GM18511 (cell line): ENCODE measurements around the gene BUB1B.
"Not testable (repeated sequence)": the region's sequence is repeated elsewhere in the genome, so short reads cannot be mapped to it uniquely, and the experiment has no call there.

ENCODE experiments used
- ATAC-seq: cut with Tn5 transposase; IDR thresholded peaks from one replicate; pipeline ENCODE4 v1.9.1; 2021; ENCODE audit warnings: mild to moderate bottlenecking, moderate library complexity; ENCODE audit not compliant: unreplicated experiment

BUB1B gene

DNA sequence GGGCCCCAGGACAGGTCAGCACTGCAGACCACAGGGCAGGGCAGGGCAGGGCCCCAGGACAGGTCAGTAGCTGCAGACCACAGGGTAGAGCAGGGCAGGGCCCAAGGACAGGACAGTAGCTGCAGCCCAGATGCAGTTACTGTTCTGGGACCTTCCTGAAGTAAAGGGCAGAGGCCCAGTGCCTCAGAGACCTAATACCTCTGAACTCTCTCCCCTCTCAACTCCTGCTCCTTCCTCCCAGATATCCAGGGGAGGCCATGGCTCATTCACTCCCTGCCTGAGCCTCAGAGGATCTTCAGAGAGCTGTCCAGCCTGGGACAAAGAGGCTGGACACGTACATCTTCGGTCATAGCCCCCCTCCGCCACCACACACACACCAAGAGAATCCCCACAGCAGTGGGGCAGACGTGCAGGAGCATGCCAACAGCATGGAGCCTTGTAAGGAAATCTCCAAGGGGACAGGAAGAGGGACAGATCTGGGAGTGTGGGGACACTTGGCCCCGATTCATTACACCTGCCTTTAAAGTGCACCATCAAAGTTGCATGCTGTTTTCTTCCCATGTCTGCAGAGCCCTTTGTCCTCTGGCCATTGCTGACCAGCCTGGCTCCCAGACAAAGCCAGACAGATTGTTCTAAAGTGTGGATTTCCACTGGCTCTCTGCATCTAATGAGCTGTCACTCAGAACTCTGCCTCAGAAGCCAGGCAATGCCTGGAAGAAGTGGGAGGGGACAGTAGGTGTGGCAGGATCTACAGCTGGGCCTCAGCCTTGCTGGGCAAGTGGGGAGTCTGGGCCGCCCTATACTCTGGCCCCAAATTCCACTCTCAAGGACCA lies 24.2 kb upstream of the BUB1B start:
- no peak for ATAC-seq

GRCh38 chr15:40137303-40138200 lies 23.3 kb upstream of the BUB1B start:
- ATAC-seq = no peak

GRCh38 chr15:40138201-40138570 lies 22.7 kb upstream of the BUB1B start:
- not testable (repeated sequence) for ATAC-seq

DNA sequence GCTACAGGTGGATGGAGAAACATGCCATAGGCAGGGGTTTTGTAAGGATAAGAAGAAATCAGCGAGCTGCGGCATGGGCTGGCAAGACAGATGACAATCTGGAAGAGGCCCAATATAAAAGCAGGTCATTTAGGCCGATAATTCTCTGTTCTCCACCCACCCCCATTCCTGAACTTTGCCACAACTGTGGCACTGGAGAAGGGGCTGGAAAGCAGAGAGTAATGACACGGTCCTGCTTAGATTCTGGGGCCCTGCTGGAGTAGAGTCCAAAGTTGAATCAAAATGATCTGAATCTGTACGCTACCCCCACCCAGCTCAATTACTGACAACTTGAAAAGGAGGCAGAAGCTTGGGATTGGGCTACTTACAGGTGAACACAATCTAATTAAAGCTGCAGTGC lies 18.4 kb upstream of the BUB1B start:
- ATAC-seq = no peak

DNA sequence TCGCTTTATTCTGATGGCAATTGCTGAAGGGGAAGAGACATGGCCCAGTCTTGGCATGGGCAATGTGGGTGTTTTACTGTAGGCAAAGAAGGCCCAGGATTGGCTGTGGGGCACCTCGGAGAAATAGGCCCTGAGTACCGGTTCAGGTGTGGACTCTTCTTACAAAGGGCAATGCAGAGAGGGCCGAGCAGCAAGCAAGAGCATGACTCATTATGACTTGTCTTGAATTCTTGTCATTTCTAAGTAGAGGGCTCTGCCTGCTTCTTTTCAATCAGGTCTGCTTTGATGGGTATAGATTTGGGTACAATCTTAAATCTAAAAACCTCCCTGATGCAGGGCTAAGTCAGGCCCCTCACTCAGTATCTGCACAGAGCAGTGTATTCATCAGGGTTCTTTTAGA lies 14.8 kb upstream of the BUB1B start:
- ATAC-seq = no peak

- ATAC-seq = no peak
Measured at GRCh38 chr15:40149339-40149738, 11.5 kb upstream of the BUB1B start.

GRCh38 chr15:40150163-40150925 lies 10.5 kb upstream of the BUB1B start:
- no peak for ATAC-seq

DNA sequence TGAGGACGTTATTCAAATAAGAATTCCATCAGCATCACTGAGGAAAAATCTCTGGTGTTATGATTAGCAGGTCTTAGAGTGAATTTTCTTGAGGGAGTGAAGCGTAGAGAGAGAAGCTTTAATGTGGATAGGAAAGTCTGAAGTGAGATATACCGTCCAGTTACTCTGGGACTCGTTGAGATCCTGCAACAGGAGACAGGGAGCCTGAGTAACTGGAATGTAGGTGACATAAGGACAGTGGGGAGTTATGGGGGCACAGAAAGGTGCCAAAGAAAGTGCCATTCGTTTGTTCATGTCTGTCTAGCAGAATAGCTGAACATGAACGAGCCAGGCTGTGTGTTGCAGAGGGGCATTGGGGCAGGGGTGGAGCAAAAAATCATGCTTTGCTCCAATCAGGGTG lies 9.4 kb upstream of the BUB1B start:
- no peak for ATAC-seq

DNA sequence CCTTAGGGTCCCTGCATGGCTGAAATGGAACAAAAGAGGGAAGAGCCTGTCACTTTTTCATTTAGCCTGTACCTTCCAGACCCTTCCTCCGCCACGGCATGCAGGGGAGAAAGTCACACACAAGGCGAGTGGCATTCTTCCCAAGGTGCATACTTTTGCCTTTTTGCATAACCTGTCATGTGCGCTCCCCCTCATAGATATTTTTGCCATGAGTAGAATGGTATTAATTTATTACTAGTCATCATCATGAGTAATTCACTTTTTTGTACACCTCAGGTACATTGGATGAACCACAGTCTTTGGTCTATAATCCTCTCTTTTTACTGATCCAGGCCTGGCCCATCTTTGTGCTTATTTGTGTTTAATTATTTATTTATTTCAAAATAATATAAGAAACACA lies 8.9 kb upstream of the BUB1B start:
- ATAC-seq = no peak

GRCh38 chr15:40154821-40155220 lies 6.0 kb upstream of the BUB1B start:
- not testable (repeated sequence) for ATAC-seq

DNA sequence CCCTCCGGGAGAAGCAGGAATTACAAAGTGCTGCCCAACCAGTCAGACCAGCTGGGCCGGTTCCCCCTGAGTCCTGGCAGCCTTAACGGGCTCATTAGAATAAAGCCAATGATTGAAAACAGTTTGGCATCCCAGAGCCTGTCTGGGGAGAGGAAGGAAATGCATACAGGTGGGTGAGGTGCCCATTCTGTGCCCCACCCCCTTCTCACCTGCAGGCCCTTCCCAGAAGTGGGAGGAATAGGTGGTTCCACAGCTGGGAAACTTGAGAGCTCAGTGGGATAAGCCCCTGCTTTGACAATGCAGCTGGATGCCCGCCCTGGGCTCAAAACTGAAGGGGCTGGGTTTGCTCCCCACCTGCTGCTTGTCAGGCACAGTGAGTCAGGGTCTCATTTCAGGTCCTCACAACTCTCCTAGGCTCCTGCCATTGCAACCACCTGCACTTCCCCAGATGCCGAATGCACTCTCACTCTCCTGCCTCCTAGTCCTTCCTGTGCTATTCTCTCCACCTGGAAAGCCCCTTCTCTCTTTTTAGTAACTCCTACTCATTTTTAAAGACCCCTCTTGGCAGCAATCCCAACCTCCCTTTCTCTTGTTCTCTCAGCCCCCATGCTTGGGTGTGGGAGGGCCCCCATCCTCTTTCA lies 5.5 kb upstream of the BUB1B start:
- ATAC-seq = no peak

GRCh38 chr15:40157778-40158447 lies 3.0 kb upstream of the BUB1B start:
- ATAC-seq = no peak

- no peak for ATAC-seq
Measured at GRCh38 chr15:40160021-40160420, 848 bp upstream of the BUB1B start.

DNA sequence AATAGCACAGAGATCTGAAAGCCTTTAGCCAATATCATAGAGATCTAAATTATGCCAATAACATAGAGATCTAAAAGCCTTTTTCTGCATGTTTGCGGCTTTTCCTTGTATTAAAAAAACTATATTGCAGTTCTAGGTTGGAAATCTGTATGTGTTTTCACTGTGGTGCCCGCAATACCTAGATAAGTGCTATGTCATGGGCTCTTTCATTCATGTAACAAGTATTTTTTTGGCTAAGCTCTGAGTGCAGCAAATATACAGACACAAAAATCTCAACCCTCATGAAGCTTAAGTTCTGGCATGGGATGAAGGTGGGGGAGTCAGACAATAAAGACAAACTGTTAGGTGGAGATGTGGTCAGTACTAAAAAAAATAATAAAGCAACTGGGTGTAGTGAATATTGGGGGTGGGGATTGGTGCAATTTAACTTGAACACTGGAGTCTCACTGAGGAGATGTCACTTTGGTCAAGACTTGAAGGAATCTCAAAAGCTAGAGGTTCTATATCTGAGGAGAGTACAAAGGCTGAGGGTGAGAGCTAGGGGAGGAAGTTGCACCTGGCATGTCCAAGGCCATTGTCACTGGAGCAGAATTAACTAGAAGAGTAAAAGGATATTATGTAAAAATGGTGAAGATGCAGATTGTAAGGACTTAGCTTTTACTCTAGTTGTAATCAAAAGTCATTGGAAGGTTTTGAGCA lies 973 bp downstream of the BUB1B start:
- no peak for ATAC-seq

DNA sequence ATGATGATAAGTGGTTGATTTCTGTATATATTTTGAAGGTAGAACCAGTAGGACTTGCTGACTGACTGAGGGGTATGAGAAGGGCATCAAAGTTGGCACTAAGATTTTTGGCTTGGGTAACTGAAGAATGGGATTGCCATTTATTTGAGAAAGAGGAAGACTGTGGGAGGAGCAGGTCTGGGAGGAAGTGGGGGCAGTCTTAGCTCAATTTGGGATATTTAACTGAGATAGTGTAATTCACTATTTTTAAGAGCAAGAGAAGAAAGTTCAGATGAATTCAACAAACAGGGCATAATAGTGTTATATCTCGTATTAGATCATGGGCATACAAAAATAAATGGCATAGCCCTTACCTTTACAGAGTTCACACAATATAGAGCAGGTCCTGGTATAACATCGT lies 1.7 kb downstream of the BUB1B start:
- ATAC-seq = no peak

- ATAC-seq = no peak
Measured at GRCh38 chr15:40163657-40164416, 3.0 kb downstream of the BUB1B start.

DNA sequence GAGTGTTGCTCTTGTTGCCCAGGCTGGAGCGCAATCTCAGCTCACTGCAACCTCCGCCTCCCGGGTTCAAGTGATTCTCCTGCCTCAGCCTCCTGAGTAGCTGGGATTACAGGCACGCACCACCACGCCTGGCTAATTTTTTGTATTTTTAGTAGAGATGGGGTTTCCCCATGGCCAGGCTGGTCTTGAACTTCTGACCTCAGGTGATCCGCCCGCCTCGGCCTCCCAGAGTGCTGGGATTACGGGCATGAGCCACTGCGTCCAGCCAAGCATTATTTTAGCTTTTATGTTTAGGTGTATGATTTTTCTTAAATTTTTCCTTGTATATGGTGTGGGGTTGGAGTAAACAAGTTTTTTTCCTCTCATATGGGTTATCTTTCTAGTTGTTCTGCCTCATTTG lies 6.5 kb downstream of the BUB1B start:
- ATAC-seq = not testable (repeated sequence)

- no peak for ATAC-seq
Measured at GRCh38 chr15:40175160-40175559, 14.3 kb downstream of the BUB1B start.
